ENCODE data around the gene IGFBP7.

DNA sequence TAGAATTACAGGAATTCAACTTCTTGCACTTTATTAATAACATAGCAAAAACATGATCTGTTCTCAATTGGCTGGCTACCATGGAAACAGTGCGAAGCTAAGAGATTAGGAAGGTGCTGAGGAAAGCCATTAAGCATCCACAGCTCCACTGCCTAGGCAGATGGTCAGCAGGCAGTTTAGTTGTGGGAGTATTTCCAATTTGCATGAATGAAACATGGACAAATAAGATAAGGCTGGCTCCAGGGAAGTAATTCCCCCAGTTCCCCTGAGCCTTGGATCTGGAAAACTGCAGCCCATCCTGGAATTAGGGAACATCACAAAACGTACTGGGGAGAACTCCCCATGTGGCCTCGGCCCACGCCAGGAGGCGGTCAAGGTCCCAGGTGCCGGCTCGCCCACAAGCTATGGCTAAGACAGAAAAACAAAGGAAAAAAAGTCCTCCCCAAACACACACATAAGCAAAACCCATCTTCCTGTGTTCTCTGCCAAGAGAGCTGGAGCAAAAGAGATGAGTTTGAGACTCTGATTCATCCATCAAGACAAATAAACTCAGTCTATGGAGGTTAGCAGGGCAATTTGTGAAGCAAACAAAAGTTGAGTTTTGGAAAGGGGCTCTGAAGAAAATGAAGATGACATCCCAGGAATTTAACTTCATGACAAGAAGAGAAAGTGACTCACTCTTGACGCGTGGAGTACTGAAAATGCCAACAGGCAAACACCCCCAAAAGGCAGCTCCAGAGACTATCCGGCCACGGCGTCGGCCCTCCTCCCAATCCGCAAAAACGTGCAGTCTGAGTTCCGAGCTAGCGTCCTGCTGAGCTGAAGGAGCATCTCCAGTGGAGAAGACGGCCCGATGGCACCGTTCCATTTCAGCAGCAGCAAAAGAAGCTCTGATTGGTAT is 45.1 kb downstream of the IGFBP7 start:
- TF ChIP-seq CTCF (IDR thresholded peaks at IDR 0.05) = no peak
- TF ChIP-seq POLR2A (IDR thresholded peaks at IDR 0.05) = no peak

Data from uterus (tissue), 2 donors.